HepG2 (cell line): Measurements from ENCODE around the gene TREML4. TPM values are rescaled to one million over a fixed set of nuclear protein-coding genes. Genes with fewer than 3 reads are reported as not detected.

Source experiments
- ATAC-seq: fragments of 200-7000 bp; cut with Tn5 transposase; 3 replicates; pipeline ENCODE4 v1.9.1; 2020; ENCODE audit warnings: mild to moderate bottlenecking, moderate library complexity
- Bru-seq: library from RNA; stranded (reverse); fragments of 400-500 nt; gene quantifications from one replicate; lab custom pipeline; 2021; lab: Mats Ljungman, UMichigan
- BruChase-seq, 2 experiments: library from RNA; stranded (reverse); fragments of 400-500 nt; gene quantifications; one replicate each; lab custom pipeline; 2021; lab: Mats Ljungman, UMichigan
- BruUV-seq: library from RNA; stranded (reverse); fragments of 400-500 nt; replicated peaks from 2 replicates; lab custom pipeline; 2021; lab: Mats Ljungman, UMichigan
- CTCF ChIA-PET: fragments of 300-600 bp; formaldehyde crosslinking; extraction: SDS; loops from one replicate; lab custom pipeline; 2021; ENCODE audit warnings: low total read pairs, inconsistent platforms, low intra/inter-chr PET ratio; lab: Yijun Ruan, JAX
- POLR2A ChIA-PET: fragments of 350-600 bp; sonication (Branson Sonifier 250); formaldehyde crosslinking; loops from one replicate; lab custom pipeline; 2020; ENCODE audit warnings: antibody characterized with exemption, inconsistent platforms; lab: Yijun Ruan, JAX
- DNase-seq: peaks from one replicate; pipeline ENCODE4 v3.0.0-alpha.2; 2015; ENCODE audit warnings: low spot score
- FAIRE-seq: peaks from 3 replicates; lab custom pipeline; 2011; peaks lifted over from hg19 to GRCh38; lab: Jason Lieb, UNC
- H2AFZ ChIP-seq: one replicate; pipeline ENCODE4 v1.6.1; 2011; ENCODE audit warnings: low read length, inconsistent platforms
- H3K27ac ChIP-seq: fragments of 300-600 bp; 3 replicates; pipeline ENCODE4 v1.8.0; 2011; ENCODE audit warnings: mixed run types, mild to moderate bottlenecking, mixed read lengths, low read length, inconsistent platforms; ENCODE audit not compliant: insufficient read depth; ENCODE audit errors: extremely low read length
- H3K27me3 ChIP-seq, 2 experiments: fragments of 200-600 bp in 1 of 2; 2 replicates in 1 of 2; 3 replicates in 1 of 2; pipeline versions ENCODE4 v1.6.0 to v1.8.0; 2011; ENCODE audit warnings: low read length in 2 of 2, mild to moderate bottlenecking in 2 of 2, moderate library complexity in 2 of 2, inconsistent platforms in 1 of 2; ENCODE audit not compliant: insufficient read depth in 2 of 2, control insufficient read depth in 1 of 2
- H3K36me3 ChIP-seq, 2 experiments: fragments of 200-600 bp in 1 of 2; replicated peaks in 1 of 2; 2 replicates in 1 of 2; 3 replicates in 1 of 2; pipeline versions ENCODE4 v1.5.1 to v1.8.0; 2011; ENCODE audit warnings: low read length in 2 of 2, inconsistent platforms in 1 of 2; ENCODE audit not compliant: insufficient read depth in 2 of 2, control insufficient read depth in 1 of 2
- H3K4me1 ChIP-seq: 2 replicates; pipeline ENCODE4 v1.5.1; 2012; ENCODE audit warnings: low read length, inconsistent platforms; ENCODE audit not compliant: insufficient read depth
- H3K4me2 ChIP-seq: 2 replicates; pipeline ENCODE4 v1.6.0; 2011; ENCODE audit warnings: low read depth, low read length, inconsistent platforms
- H3K4me3 ChIP-seq, 3 experiments: fragments of 200-600 bp in 1 of 3; sonication (generic), shearing (Covaris generic) in 1 of 3; replicated peaks in 1 of 3; 2 replicates each; pipeline ENCODE4 v1.5.1; 2011 to 2016; ENCODE audit warnings: low read length in 3 of 3, inconsistent platforms in 2 of 3, low read depth in 2 of 3, mild to moderate bottlenecking in 2 of 3, control low read depth in 1 of 3, mixed read lengths in 1 of 3; ENCODE audit not compliant: insufficient read depth in 1 of 3
- H3K79me2 ChIP-seq: one replicate; pipeline ENCODE4 v1.6.1; 2011; ENCODE audit warnings: low read length, inconsistent platforms; ENCODE audit not compliant: insufficient read depth
- H3K9ac ChIP-seq: 2 replicates; pipeline ENCODE4 v1.6.0; 2011; ENCODE audit warnings: mild to moderate bottlenecking, low read depth, low read length, inconsistent platforms; ENCODE audit not compliant: insufficient read depth
- H3K9me3 ChIP-seq: 2 replicates; pipeline ENCODE4 v1.5.1; 2012; ENCODE audit warnings: mild to moderate bottlenecking, low read length
- H4K20me1 ChIP-seq: 2 replicates; pipeline ENCODE4 v1.6.0; 2011; ENCODE audit warnings: inconsistent platforms, mild to moderate bottlenecking, low read length, moderate library complexity; ENCODE audit not compliant: insufficient read depth
- CC2D1A ChIP-seq: sonication (generic); formaldehyde crosslinking; IDR thresholded peaks from 2 replicates; pipeline ENCODE4 v1.8.1; 2023; ENCODE audit warnings: mild to moderate bottlenecking, missing genetic modification reagents
- CEBPB ChIP-seq: IDR thresholded peaks from 2 replicates; pipeline ENCODE4 v1.6.1; 2011; ENCODE audit warnings: low read depth, low read length, improper control_type of control experiment, borderline replicate concordance
- FOXJ3 ChIP-seq: sonication (generic); formaldehyde crosslinking; IDR thresholded peaks from 2 replicates; pipeline ENCODE4 v1.4.0; 2020; ENCODE audit warnings: missing genetic modification reagents, mild to moderate bottlenecking, borderline replicate concordance
- HHEX ChIP-seq: IDR thresholded peaks from 2 replicates; pipeline ENCODE4 v1.6.1; 2016; ENCODE audit warnings: control low read depth
- HMG20A ChIP-seq: IDR thresholded peaks from 2 replicates; pipeline ENCODE4 v1.6.1; 2016; ENCODE audit warnings: borderline replicate concordance
- KLF15 ChIP-seq: sonication (generic); formaldehyde crosslinking; IDR thresholded peaks from 2 replicates; pipeline ENCODE4 v1.8.1; 2023; ENCODE audit warnings: borderline replicate concordance, mild to moderate bottlenecking, inconsistent platforms, missing genetic modification reagents, mixed read lengths
- MXD4 ChIP-seq: IDR thresholded peaks from 2 replicates; pipeline ENCODE4 v1.6.1; 2016; ENCODE audit warnings: mild to moderate bottlenecking, missing biosample characterization, missing genetic modification reagents
- TRIM24 ChIP-seq: sonication (generic); formaldehyde crosslinking; IDR thresholded peaks from 2 replicates; pipeline ENCODE4 v1.8.0; 2022; ENCODE audit warnings: mild to moderate bottlenecking, missing genetic modification reagents
- TSC22D2 ChIP-seq: sonication (generic); formaldehyde crosslinking; IDR thresholded peaks from 2 replicates; pipeline ENCODE4 v1.5.1; 2020; ENCODE audit warnings: missing genetic modification reagents, mild to moderate bottlenecking, borderline replicate concordance
- ZC3H4 ChIP-seq: sonication (generic); formaldehyde crosslinking; IDR thresholded peaks from 2 replicates; pipeline ENCODE4 v1.4.0; 2020; ENCODE audit warnings: missing genetic modification reagents, borderline replicate concordance
- ZNF337 ChIP-seq: sonication (generic); formaldehyde crosslinking; IDR thresholded peaks from 2 replicates; pipeline ENCODE4 v1.5.1; 2020; ENCODE audit warnings: missing genetic modification reagents, low read depth, mild to moderate bottlenecking, borderline replicate concordance
- ZNF816 ChIP-seq: sonication (generic); formaldehyde crosslinking; IDR thresholded peaks from 2 replicates; pipeline ENCODE4 v1.8.0; 2022; ENCODE audit warnings: missing genetic modification reagents, mild to moderate bottlenecking, borderline replicate concordance
- WGBS: methylation state at CpG from one replicate; pipeline ENCODE4 v1.1.6; 2017; ENCODE audit warnings: low lambda C conversion rate; 5-methylcytosine and 5-hydroxymethylcytosine counted together
- in situ Hi-C: cut with HindIII; loops from 2 replicates; pipeline ENCODE4 v1.10.0; 2017; ENCODE audit warnings: low pct_unique_long_range_greater_than_20kb; ENCODE audit not compliant: extremely low pct_ligation_motif_present
- intact Hi-C: fragments of 100-400 bp; cut with micrococcal nuclease; formaldehyde crosslinking; loops from one replicate; pipeline ENCODE4 v1.10.0; 2022; ENCODE audit not compliant: unreplicated experiment
- long read RNA-seq, 2 experiments: library from RNA in 1 of 2; library from polyadenylated mRNA in 1 of 2; stranded (forward) in 1 of 2; unstranded in 1 of 2; transcript quantifications; one replicate each; pipeline ENCODE4 v2.0.0, GENCODE V29; 2019 to 2022
- polyA minus RNA-seq, 3 experiments: library from RNA; depleted of rRNA, polyadenylated mRNA; stranded (reverse); fragments of >200 nt; gene quantifications; 2 replicates each; pipeline ENCODE4 v1.2.3, GENCODE V29; 2011; ENCODE audit warnings: low replicate concordance in 1 of 3
- polyA plus RNA-seq, 8 experiments: library from polyadenylated mRNA; depleted of rRNA in 3 of 8; stranded (reverse) in 7 of 8; unstranded in 1 of 8; fragments of >200 nt; fragmentation: Illumina TruSeq in 4 of 8; extraction: Trizol in 4 of 8; gene quantifications; 2 replicates each; pipeline versions ENCODE4 v1.2.1 to v1.2.3, GENCODE V29; 2011 to 2016; ENCODE audit warnings: low read depth in 4 of 8, missing spikeins in 1 of 8, mixed read lengths in 1 of 8; ENCODE audit not compliant: insufficient read depth in 1 of 8
- total RNA-seq, 5 experiments: library from RNA; depleted of rRNA; stranded (reverse); fragments of >200 nt; fragmentation: Illumina TruSeq; extraction: Trizol; gene quantifications; 2 replicates each; pipeline ENCODE4 v1.2.3, GENCODE V29; 2016; ENCODE audit warnings: low read depth in 1 of 5
- TF ChIP-seq, protein P1 (sequence below): sonication (generic); formaldehyde crosslinking; IDR thresholded peaks from 2 replicates; pipeline ENCODE4 v1.4.0; 2020; ENCODE audit warnings: missing genetic modification reagents, borderline replicate concordance
- TF ChIP-seq, protein P2 (sequence below): IDR thresholded peaks from 2 replicates; pipeline ENCODE4 v1.6.1; 2012; ENCODE audit warnings: inconsistent platforms
- TF ChIP-seq, protein P3 (sequence below): sonication (generic); formaldehyde crosslinking; IDR thresholded peaks from 2 replicates; pipeline ENCODE4 v1.5.1; 2020; ENCODE audit warnings: missing genetic modification reagents, mild to moderate bottlenecking, borderline replicate concordance

Gene TREML4, protein sequence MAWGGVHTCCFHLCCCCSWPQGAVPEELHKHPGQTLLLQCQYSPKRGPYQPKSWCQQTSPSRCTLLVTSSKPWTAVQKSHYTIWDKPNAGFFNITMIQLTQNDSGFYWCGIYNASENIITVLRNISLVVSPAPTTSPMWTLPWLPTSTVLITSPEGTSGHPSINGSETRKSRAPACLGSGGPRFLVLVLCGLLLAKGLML
- total RNA-seq (2016; rRNA removed; fragmentation: Illumina TruSeq; extraction: Trizol) (not detected in 2 replicates), polyA plus RNA-seq (2011; rRNA removed) (not detected in 2 replicates), polyA minus RNA-seq (2011; rRNA and poly(A)+ RNA removed; ENCODE audit: low replicate concordance) (not detected in 2 replicates), Bru-seq, nascent RNA (not detected), BruChase-seq, experiment 1, labeled RNA remaining after a 6-hour chase (not detected), BruChase-seq, experiment 2, labeled RNA remaining after a 2-hour chase (not detected)
- not detected in 2 replicates for total RNA-seq (2016; cell fraction: cytosol; rRNA removed; fragmentation: Illumina TruSeq; extraction: Trizol; ENCODE audit: low read depth)
- not detected in 2 replicates for total RNA-seq (2016; cell fraction: insoluble cytoplasmic fraction; rRNA removed; fragmentation: Illumina TruSeq; extraction: Trizol)
- total RNA-seq (2016; cell fraction: membrane; rRNA removed; fragmentation: Illumina TruSeq; extraction: Trizol) = not detected in 2 replicates
- total RNA-seq (2016; cell fraction: nucleus; rRNA removed; fragmentation: Illumina TruSeq; extraction: Trizol) = not detected in 2 replicates
- polyA plus RNA-seq (2011; cell fraction: cytosol; rRNA removed) = not detected in 2 replicates
- not detected in 2 replicates for polyA plus RNA-seq (2011; cell fraction: nucleus; rRNA removed)
- not detected in 2 replicates for polyA plus RNA-seq (2012)
- polyA plus RNA-seq (2016; cell fraction: cytosol; fragmentation: Illumina TruSeq; extraction: Trizol; ENCODE audit: low read depth) = not detected in 2 replicates
- polyA plus RNA-seq (2016; cell fraction: insoluble cytoplasmic fraction; fragmentation: Illumina TruSeq; extraction: Trizol; ENCODE audit: low read depth) = not detected in 2 replicates
- not detected in 2 replicates for polyA plus RNA-seq (2016; cell fraction: membrane; fragmentation: Illumina TruSeq; extraction: Trizol; ENCODE audit: low read depth)
- polyA plus RNA-seq (2016; cell fraction: nucleus; fragmentation: Illumina TruSeq; extraction: Trizol; ENCODE audit: insufficient read depth, low read depth) = not detected in 2 replicates
- not detected in 2 replicates for polyA minus RNA-seq (2011; cell fraction: cytosol; rRNA and poly(A)+ RNA removed)
- polyA minus RNA-seq (2011; cell fraction: nucleus; rRNA and poly(A)+ RNA removed) = not detected in 2 replicates
- long read RNA-seq, experiment 1 = 0 reads
- long read RNA-seq, experiment 2 = 0 reads

DNA sequence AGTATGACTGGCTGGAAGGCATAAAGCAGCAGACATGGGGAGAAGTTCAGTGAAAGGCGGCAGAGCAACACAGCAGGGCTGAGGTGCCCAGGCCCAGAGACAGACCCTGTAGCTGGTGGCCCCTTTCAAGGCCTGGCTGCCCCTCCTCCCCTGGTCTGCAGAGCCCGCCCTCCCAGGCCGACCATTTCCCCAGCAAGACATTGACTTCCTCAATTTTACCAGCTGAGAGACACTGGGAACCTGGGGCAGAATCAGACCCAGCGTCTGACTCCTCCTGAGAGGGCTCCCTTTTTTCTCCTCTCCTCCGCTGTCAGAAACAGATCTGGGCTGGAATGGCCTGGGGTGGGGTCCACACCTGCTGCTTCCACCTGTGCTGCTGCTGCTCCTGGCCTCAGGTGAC is at the start of gene TREML4:
Gene TREML4, plus strand, starts transcription at position 254 of the 400 bp plus-strand sequence. Its CDS starts 79 bp downstream, at position 333.
- H3K4me1 ChIP-seq = no peaks in the 10 kb centered on the region
- peaks cover 0 to 20% of the 10 kb centered on the region in 2 experiments; a peak in 2 of 5 replicates for H3K27me3 ChIP-seq
- 2% methylated on average over 5 of the region's 5 CpGs for WGBS
- H2AFZ ChIP-seq = no peak within 1 kb of the TSS
- ATAC-seq (no peak), FAIRE-seq (no peak), DNase-seq (no peak)
- H3K79me2 ChIP-seq = no peaks in the 10 kb centered on the region
- ChIA-PET CTCF (no interaction called here), POLR2A (no interaction called here)
- H3K9ac ChIP-seq = no peak within 1 kb of the TSS
- H3K27ac ChIP-seq = no peak within 1 kb of the TSS
- H3K4me3 ChIP-seq = no peak within 1 kb of the TSS
- no peaks in the 10 kb centered on the region for H3K9me3 ChIP-seq
- no TSS peak for BruUV-seq
- in situ Hi-C loops = no loop called here
- intact Hi-C loops = no loop called here
- no peaks in the 10 kb centered on the region for H4K20me1 ChIP-seq
- no peak within 1 kb of the TSS for H3K4me2 ChIP-seq
- H3K36me3 ChIP-seq = no peaks in the 10 kb centered on the region
- no peak for TF ChIP-seq HHEX (CRISPR knock-in tag)
- TF ChIP-seq CEBPB = no peak
- TF ChIP-seq TRIM24 (CRISPR knock-in tag) = no peak
- no peak for TF ChIP-seq MXD4 (CRISPR knock-in tag)
- TF ChIP-seq, protein P1, sequence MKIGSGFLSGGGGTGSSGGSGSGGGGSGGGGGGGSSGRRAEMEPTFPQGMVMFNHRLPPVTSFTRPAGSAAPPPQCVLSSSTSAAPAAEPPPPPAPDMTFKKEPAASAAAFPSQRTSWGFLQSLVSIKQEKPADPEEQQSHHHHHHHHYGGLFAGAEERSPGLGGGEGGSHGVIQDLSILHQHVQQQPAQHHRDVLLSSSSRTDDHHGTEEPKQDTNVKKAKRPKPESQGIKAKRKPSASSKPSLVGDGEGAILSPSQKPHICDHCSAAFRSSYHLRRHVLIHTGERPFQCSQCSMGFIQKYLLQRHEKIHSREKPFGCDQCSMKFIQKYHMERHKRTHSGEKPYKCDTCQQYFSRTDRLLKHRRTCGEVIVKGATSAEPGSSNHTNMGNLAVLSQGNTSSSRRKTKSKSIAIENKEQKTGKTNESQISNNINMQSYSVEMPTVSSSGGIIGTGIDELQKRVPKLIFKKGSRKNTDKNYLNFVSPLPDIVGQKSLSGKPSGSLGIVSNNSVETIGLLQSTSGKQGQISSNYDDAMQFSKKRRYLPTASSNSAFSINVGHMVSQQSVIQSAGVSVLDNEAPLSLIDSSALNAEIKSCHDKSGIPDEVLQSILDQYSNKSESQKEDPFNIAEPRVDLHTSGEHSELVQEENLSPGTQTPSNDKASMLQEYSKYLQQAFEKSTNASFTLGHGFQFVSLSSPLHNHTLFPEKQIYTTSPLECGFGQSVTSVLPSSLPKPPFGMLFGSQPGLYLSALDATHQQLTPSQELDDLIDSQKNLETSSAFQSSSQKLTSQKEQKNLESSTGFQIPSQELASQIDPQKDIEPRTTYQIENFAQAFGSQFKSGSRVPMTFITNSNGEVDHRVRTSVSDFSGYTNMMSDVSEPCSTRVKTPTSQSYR (CRISPR knock-in tag) = no peak
- TF ChIP-seq, protein P2, sequence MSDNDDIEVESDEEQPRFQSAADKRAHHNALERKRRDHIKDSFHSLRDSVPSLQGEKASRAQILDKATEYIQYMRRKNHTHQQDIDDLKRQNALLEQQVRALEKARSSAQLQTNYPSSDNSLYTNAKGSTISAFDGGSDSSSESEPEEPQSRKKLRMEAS = no peak
- no peak for TF ChIP-seq ZNF816 (CRISPR knock-in tag)
- TF ChIP-seq ZNF337 (CRISPR knock-in tag) = no peak
- no peak for TF ChIP-seq HMG20A
- TF ChIP-seq, protein P3, sequence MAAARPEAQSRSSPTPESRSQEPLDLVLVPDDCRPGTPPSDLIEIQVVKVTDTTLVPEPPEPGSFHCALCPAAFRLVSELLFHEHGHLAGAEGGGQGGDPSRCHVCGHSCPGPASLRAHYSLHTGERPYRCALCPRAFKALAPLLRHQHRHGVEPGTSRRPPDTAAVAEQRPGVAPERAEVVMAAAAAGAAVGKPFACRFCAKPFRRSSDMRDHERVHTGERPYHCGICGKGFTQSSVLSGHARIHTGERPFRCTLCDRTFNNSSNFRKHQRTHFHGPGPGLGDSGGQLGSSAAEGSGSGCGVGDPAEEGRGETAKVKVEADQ = no peak
- no peak for TF ChIP-seq TSC22D2 (CRISPR knock-in tag)
- TF ChIP-seq ZC3H4 (CRISPR knock-in tag) = no peak
- no peak for TF ChIP-seq FOXJ3 (CRISPR knock-in tag)
- TF ChIP-seq CC2D1A (CRISPR knock-in tag) = no peak
- TF ChIP-seq KLF15 (CRISPR knock-in tag) = no peak
